Measurements from ENCODE around the gene TCF7L1.

DNA sequence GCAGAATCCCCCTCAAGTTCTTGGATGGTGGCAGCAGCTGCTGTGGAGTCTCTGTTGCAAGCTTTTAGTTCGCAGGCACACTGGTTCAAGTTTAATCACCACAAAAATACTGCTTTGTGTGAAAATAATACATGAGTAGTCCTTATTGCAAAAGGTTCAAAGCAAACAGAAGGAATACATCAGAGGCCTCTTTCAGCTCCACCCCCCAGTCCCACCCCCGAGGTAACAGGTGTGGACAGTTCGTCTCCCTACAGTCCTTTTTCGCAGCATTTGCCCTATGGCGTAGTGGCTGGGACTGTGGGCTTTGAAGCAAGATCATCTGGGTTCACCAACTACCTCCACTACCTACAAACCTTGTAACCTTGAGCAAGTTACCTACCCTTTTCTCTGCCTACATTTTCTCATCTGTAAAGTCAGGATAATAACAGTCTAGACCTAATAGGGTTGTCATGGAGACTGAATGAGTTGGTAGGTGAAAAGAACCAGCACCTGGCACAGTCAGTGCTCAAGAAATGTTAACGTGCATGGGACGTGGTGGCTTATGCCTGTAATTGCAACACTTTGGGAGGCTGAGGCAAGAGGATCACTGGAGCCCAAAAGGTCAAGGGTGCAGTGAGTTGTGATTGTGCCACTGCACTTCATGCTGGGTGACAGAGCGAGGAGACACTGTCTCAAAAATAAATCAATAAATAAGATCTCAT is 61.7 kb downstream of the TCF7L1 start:
- TF ChIP-seq POU6F1 (CRISPR knock-in tag; IDR thresholded peaks at IDR 0.05; ENCODE audit: borderline replicate concordance, low read depth) (no peak), PPARA (CRISPR knock-in tag; IDR thresholded peaks at IDR 0.05; ENCODE audit: borderline replicate concordance) (no peak), ZFP30 (CRISPR knock-in tag; IDR thresholded peaks at IDR 0.05) (no peak), ZNF565 (CRISPR knock-in tag; conservative IDR thresholded peaks at IDR 0.05; ENCODE audit: low read depth) (no peak), PATZ1 (CRISPR knock-in tag; IDR thresholded peaks at IDR 0.05; ENCODE audit: borderline replicate concordance) (no peak), ZFP3 (CRISPR knock-in tag; IDR thresholded peaks at IDR 0.05) (no peak), ZC3H10 (CRISPR knock-in tag; IDR thresholded peaks at IDR 0.05) (no peak), RARB (CRISPR knock-in tag; IDR thresholded peaks at IDR 0.05) (no peak), SNAI2 (CRISPR knock-in tag; IDR thresholded peaks at IDR 0.05) (no peak), ARNTL (CRISPR knock-in tag; IDR thresholded peaks at IDR 0.05; ENCODE audit: borderline replicate concordance, low read depth) (no peak)

Data from SK-N-SH treated with all-trans-retinoic acid at 6 μM for 48 hours (cell line).